OCI-LY1 (cell line): ENCODE results near the gene TM2D1.
"Not testable (repeated sequence)": the region's sequence is repeated elsewhere in the genome, so short reads cannot be mapped to it uniquely, and the experiment has no call there.

ENCODE experiments used
- H2AFZ ChIP-seq: fragments of 200-600 bp; sonication (generic), shearing (Covaris generic); 2 replicates; pipeline ENCODE4 v1.6.0; 2014; ENCODE audit warnings: antibody characterized with exemption, mild to moderate bottlenecking, low read length
- H3F3A ChIP-seq: fragments of 200-600 bp; sonication (generic), shearing (Covaris generic); 2 replicates; pipeline ENCODE4 v1.6.0; 2014; ENCODE audit warnings: mild to moderate bottlenecking, antibody characterized with exemption, low read length, moderate library complexity; ENCODE audit not compliant: insufficient read depth
- H3K27ac ChIP-seq: fragments of 200-600 bp; sonication (generic); 2 replicates; pipeline ENCODE4 v1.5.1; 2014; ENCODE audit warnings: low read length, mixed run types, mild to moderate bottlenecking, low read depth; ENCODE audit not compliant: poor library complexity, severe bottlenecking
- H3K27me3 ChIP-seq: fragments of 200-600 bp; sonication (generic); 2 replicates; pipeline ENCODE4 v1.6.0; 2014; ENCODE audit warnings: antibody characterized with exemption, mild to moderate bottlenecking, low read length, moderate library complexity; ENCODE audit not compliant: insufficient read depth
- H3K36me3 ChIP-seq: fragments of 200-600 bp; sonication (generic); 2 replicates; pipeline ENCODE4 v1.6.1; 2014; ENCODE audit warnings: mild to moderate bottlenecking, antibody characterized with exemption, low read length, moderate library complexity, mixed read lengths; ENCODE audit not compliant: insufficient read depth
- H3K4me1 ChIP-seq: fragments of 200-600 bp; sonication (generic); 2 replicates; pipeline ENCODE4 v1.5.1; 2014; ENCODE audit warnings: mild to moderate bottlenecking, low read length, moderate library complexity; ENCODE audit not compliant: insufficient read depth, severe bottlenecking
- H3K4me2 ChIP-seq: fragments of 200-600 bp; sonication (generic), shearing (Covaris generic); 2 replicates; pipeline ENCODE4 v1.6.1; 2014; ENCODE audit warnings: low read length
- H3K4me3 ChIP-seq: fragments of 200-600 bp; sonication (generic); 2 replicates; pipeline ENCODE4 v1.5.1; 2014; ENCODE audit warnings: low read length, low read depth, mild to moderate bottlenecking, mixed read lengths; ENCODE audit not compliant: poor library complexity, severe bottlenecking
- H3K79me2 ChIP-seq: fragments of 200-600 bp; shearing (Covaris generic); 2 replicates; pipeline ENCODE4 v1.6.1; 2016; ENCODE audit warnings: mixed run types, low read length, mixed read lengths; ENCODE audit not compliant: insufficient read depth
- H3K9ac ChIP-seq: fragments of 200-600 bp; sonication (generic), shearing (Covaris generic); 2 replicates; pipeline ENCODE4 v1.6.1; 2014; ENCODE audit warnings: mild to moderate bottlenecking, low read length, mixed read lengths
- H3K9me2 ChIP-seq: fragments of 200-600 bp; sonication (generic), shearing (Covaris generic); 2 replicates; pipeline ENCODE4 v1.6.1; 2014; ENCODE audit warnings: low read depth, mild to moderate bottlenecking, low read length, mixed read lengths
- H3K9me3 ChIP-seq: fragments of 200-600 bp; shearing (Covaris generic); 2 replicates; pipeline ENCODE4 v1.6.1; 2014; ENCODE audit warnings: low read length, mixed read lengths
- H4K20me1 ChIP-seq: fragments of 200-600 bp; sonication (generic), shearing (Covaris generic); 2 replicates; pipeline ENCODE4 v1.6.0; 2016; ENCODE audit warnings: mild to moderate bottlenecking, low read length; ENCODE audit not compliant: insufficient read depth
- CTCF ChIP-seq: fragments of 200-600 bp; sonication (generic), shearing (Covaris generic); IDR thresholded peaks from 2 replicates; pipeline ENCODE4 v1.5.1; 2017; ENCODE audit warnings: mild to moderate bottlenecking, antibody characterized with exemption, low read length, moderate library complexity, mixed read lengths
- EZH2 ChIP-seq: fragments of 200-600 bp; sonication (generic), shearing (Covaris generic); IDR thresholded peaks from 2 replicates; pipeline ENCODE4 v1.8.0; 2017; ENCODE audit warnings: borderline replicate concordance, mixed run types, mild to moderate bottlenecking, antibody characterized with exemption, low read length, moderate library complexity, mixed read lengths

TM2D1 gene

GRCh38 chr1:61741711-61742619, 17.0 kb upstream of the TM2D1 start, which contains the start of gene PATJ:
Gene PATJ (plus strand): TSS chr1:61742480. CDS start chr1:61762893, 20,413 bp downstream.
- TF ChIP-seq EZH2, result no peak
- TF ChIP-seq CTCF, result no peak
- Histone ChIP-seq H2AFZ (peak within 1 kb of the TSS; percentile 35; the same call in 1 of the 2 replicates), H4K20me1 (no peaks in the 10 kb centered on the region), H3K4me3 (peak within 1 kb of the TSS; percentile 76), H3K9me3 (no peaks in the 10 kb centered on the region), H3K79me2 (no peaks in the 10 kb centered on the region), H3K27ac (peak within 1 kb of the TSS; percentile 65), H3F3A (no peaks in the 10 kb centered on the region), H3K27me3 (no peaks in the 10 kb centered on the region), H3K4me2 (peak within 1 kb of the TSS; percentile 97), H3K9ac (peak within 1 kb of the TSS; percentile 77), H3K4me1 (peaks cover 29% of the 10 kb centered on the region), H3K36me3 (no peaks in the 10 kb centered on the region), H3K9me2 (no peaks in the 10 kb centered on the region)

GRCh38 chr1:61740751-61741700, 16.1 kb upstream of the TM2D1 start:
- TF ChIP-seq EZH2, result no peak
- no peak for TF ChIP-seq CTCF
- Histone ChIP-seq H3K9me3 (no peaks in the 10 kb centered on the region), H3F3A (no peaks in the 10 kb centered on the region), H3K27ac (peak overlapping the region; percentile 65), H3K9me2 (no peaks in the 10 kb centered on the region), H3K4me2 (peak overlapping the region; percentile 97), H4K20me1 (no peaks in the 10 kb centered on the region), H3K9ac (peak overlapping the region; percentile 77), H3K36me3 (no peaks in the 10 kb centered on the region), H3K79me2 (no peaks in the 10 kb centered on the region), H3K27me3 (no peaks in the 10 kb centered on the region), H3K4me3 (peak overlapping the region; percentile 76), H3K4me1 (peaks cover 29% of the 10 kb centered on the region), H2AFZ (no peak overlapping the region)

- TF ChIP-seq CTCF (no peak), EZH2 (no peak)
- Histone ChIP-seq H4K20me1 (no peaks in the 10 kb centered on the region), H3K4me3 (no peak overlapping the region), H3K4me1 (peaks cover 28% of the 10 kb centered on the region), H3F3A (no peaks in the 10 kb centered on the region), H3K9me2 (no peaks in the 10 kb centered on the region), H3K36me3 (no peaks in the 10 kb centered on the region), H2AFZ (no peak overlapping the region), H3K9me3 (no peaks in the 10 kb centered on the region), H3K79me2 (no peaks in the 10 kb centered on the region), H3K9ac (no peak overlapping the region), H3K4me2 (no peak overlapping the region), H3K27me3 (no peaks in the 10 kb centered on the region), H3K27ac (no peak overlapping the region)
Measured at GRCh38 chr1:61732726-61733125, 7.8 kb upstream of the TM2D1 start.

GRCh38 chr1:61730679-61731078, 5.7 kb upstream of the TM2D1 start:
- not testable (repeated sequence) for H4K20me1 ChIP-seq, H3K9ac ChIP-seq, H3K9me3 ChIP-seq, H3K4me3 ChIP-seq, H3K27ac ChIP-seq, H3F3A ChIP-seq, H3K4me2 ChIP-seq, H3K36me3 ChIP-seq, H3K27me3 ChIP-seq, H3K9me2 ChIP-seq, H2AFZ ChIP-seq, H3K79me2 ChIP-seq
- peaks cover 25% of the 10 kb centered on the region for H3K4me1 ChIP-seq
